ENCODE results near the gene ZRANB2. TPM values are rescaled to one million over a fixed set of nuclear protein-coding genes. Genes with fewer than 3 reads are reported as not detected.

Gene ZRANB2
- total RNA-seq, 1 donor from 2014 or later, result 45.3 TPM

DNA sequence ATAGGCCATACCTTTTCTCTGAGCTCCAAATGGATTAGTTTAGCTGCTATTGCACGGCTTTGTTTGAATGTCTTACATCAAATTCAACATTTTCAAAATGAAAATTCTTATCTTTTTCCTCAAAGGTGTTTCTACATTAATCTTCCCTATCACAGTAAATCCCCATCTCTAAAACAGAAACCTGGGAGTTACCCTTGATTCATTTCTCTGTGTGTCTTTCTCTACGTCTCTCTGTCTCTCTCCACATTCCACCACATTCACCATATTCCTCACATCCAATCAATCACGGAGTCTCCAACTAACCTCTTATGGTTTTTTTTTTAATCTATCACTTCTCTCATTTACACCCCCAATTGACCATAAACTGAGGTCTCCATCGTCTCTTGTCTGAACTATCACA, 57.3 kb downstream of the ZRANB2 start:
- Histone ChIP-seq H3K36me3 (ENCODE audit: control insufficient read depth, insufficient read depth, low read length) (no peaks in the 10 kb centered on the region), H3K27me3 (ENCODE audit: control insufficient read depth, insufficient read depth, low read length) (no peaks in the 10 kb centered on the region), H3K4me3 (ENCODE audit: low read depth, low read length) (no peak overlapping the region)
- no peak for DNase-seq (ENCODE audit: low read depth)
- TF ChIP-seq, protein P1, sequence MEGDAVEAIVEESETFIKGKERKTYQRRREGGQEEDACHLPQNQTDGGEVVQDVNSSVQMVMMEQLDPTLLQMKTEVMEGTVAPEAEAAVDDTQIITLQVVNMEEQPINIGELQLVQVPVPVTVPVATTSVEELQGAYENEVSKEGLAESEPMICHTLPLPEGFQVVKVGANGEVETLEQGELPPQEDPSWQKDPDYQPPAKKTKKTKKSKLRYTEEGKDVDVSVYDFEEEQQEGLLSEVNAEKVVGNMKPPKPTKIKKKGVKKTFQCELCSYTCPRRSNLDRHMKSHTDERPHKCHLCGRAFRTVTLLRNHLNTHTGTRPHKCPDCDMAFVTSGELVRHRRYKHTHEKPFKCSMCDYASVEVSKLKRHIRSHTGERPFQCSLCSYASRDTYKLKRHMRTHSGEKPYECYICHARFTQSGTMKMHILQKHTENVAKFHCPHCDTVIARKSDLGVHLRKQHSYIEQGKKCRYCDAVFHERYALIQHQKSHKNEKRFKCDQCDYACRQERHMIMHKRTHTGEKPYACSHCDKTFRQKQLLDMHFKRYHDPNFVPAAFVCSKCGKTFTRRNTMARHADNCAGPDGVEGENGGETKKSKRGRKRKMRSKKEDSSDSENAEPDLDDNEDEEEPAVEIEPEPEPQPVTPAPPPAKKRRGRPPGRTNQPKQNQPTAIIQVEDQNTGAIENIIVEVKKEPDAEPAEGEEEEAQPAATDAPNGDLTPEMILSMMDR (IDR thresholded peaks at IDR 0.05; ENCODE audit: insufficient read depth, low read length, poor library complexity, severe bottlenecking), result no peak

DNA sequence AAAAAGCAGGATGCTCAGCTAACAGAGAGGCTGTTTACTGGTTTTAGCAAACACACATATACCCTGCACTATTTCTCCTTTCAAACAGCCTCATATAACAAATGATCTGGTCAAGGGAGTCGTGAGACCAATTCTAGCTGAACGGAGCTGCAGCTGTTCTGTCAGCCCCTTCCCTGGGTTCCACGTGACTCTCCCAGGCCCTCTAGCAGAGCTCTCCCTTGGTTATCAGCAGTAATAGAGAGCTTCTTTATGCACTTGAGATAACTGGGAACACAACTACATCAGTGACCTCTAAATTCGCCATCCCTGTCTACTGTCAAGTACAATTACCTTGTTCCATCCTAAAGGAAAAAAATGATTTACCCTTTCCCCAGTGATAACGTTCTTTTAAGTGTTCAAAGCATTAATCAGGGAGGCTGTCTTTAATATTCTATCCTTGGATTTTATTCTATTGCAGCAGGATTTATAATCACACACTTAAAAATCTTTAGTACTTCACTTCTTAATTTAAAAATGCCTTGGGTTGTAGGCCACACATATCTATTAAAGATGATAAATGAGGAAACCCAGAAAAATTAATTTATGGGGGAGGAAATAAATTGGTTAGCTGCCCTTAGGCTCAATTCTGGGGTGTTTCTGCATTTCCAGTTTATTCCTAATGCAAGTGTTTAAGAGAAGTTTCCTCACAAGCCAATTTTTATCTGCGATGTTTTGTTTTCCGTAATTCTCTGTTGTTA, 61.4 kb downstream of the ZRANB2 start:
- Histone ChIP-seq H3K36me3 (ENCODE audit: control insufficient read depth, insufficient read depth, low read length) (no peaks in the 10 kb centered on the region), H3K27me3 (ENCODE audit: control insufficient read depth, insufficient read depth, low read length) (no peaks in the 10 kb centered on the region), H3K4me3 (ENCODE audit: low read depth, low read length) (no peak overlapping the region)
- TF ChIP-seq, protein P1 (IDR thresholded peaks at IDR 0.05; ENCODE audit: insufficient read depth, low read length, poor library complexity, severe bottlenecking), result no peak
- DNase-seq (ENCODE audit: low read depth), result no peak

DNA sequence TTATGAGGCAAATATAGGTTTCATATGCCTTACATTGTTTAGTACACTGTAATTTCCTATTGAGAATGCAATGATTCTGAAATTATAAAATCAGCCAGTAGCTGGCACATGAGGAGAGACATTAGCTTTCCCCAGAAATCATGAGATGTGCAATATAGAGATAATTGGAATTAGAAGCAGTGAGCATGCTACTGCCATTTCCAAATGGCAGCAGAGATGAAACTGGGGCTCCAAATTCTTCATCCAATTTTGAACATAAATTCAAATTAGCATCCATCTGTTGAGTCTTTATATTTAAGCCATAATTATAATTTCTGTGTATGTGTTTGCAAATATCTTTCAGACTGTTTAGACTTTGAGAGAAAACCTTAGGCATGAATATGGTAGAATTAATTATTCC, 62.0 kb downstream of the ZRANB2 start:
- TF ChIP-seq, protein P1 (IDR thresholded peaks at IDR 0.05; ENCODE audit: insufficient read depth, low read length, poor library complexity, severe bottlenecking), result no peak
- Histone ChIP-seq H3K27me3 (ENCODE audit: control insufficient read depth, insufficient read depth, low read length) (no peaks in the 10 kb centered on the region), H3K4me3 (ENCODE audit: low read depth, low read length) (no peak overlapping the region), H3K36me3 (ENCODE audit: control insufficient read depth, insufficient read depth, low read length) (no peaks in the 10 kb centered on the region)
- DNase-seq (ENCODE audit: low read depth), result no peak

DNA sequence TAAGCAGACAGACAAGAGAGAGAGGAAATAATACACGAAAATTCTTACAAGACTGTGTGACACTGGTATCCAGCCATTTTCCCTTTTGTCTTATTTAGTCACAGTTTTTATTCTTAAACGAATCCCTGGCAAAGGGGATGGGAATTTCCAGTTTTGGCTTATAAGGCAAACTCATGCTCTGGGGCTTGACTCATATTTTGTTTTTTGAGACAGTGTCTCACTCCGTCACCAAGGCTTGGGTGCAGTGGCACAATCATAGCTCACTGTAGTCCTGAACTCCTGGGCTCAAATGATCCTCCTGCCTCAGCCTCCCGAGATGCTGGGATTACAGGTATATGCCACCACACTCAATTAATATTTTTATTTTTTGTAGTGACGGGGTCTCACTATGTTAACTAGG, 65.1 kb downstream of the ZRANB2 start:
- DNase-seq (ENCODE audit: low read depth), result no peak
- Histone ChIP-seq H3K36me3 (ENCODE audit: control insufficient read depth, insufficient read depth, low read length) (no peaks in the 10 kb centered on the region), H3K27me3 (ENCODE audit: control insufficient read depth, insufficient read depth, low read length) (no peaks in the 10 kb centered on the region), H3K4me3 (ENCODE audit: low read depth, low read length) (no peak overlapping the region)
- TF ChIP-seq, protein P1 (IDR thresholded peaks at IDR 0.05; ENCODE audit: insufficient read depth, low read length, poor library complexity, severe bottlenecking), result no peak

DNA sequence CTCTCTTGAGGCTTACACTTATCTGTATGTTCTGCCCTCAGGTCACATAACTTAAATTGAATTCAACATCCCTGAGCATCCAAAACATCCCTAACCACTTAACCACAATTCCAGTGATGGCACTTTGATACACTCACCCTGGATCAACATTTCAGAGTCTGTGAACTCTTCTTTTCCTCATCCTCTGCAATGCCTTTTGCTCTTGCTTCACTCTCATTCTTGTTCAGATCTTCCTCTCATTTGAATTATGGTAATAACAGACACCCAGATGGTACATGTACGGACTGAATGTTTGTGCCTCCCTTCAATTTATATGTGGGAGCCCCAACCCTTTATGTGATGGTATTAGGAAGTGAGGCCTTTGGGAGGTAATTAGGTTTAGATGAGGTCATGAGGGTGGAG, 66.7 kb downstream of the ZRANB2 start:
- TF ChIP-seq, protein P1 (IDR thresholded peaks at IDR 0.05; ENCODE audit: insufficient read depth, low read length, poor library complexity, severe bottlenecking), result no peak
- Histone ChIP-seq H3K36me3 (ENCODE audit: control insufficient read depth, insufficient read depth, low read length) (no peaks in the 10 kb centered on the region), H3K27me3 (ENCODE audit: control insufficient read depth, insufficient read depth, low read length) (no peaks in the 10 kb centered on the region), H3K4me3 (ENCODE audit: low read depth, low read length) (no peak overlapping the region)
- DNase-seq (ENCODE audit: low read depth), result no peak

Other genes with a start within 250 kb of the ZRANB2 start
- gene PTGER3, start 33.2 kb downstream of the ZRANB2 start, total RNA-seq, result 0.29 and 1.4 TPM in 2 replicates

Data from kidney epithelial cell (primary cell).